Measurements from ENCODE around the gene COPS8.

Gene COPS8

DNA sequence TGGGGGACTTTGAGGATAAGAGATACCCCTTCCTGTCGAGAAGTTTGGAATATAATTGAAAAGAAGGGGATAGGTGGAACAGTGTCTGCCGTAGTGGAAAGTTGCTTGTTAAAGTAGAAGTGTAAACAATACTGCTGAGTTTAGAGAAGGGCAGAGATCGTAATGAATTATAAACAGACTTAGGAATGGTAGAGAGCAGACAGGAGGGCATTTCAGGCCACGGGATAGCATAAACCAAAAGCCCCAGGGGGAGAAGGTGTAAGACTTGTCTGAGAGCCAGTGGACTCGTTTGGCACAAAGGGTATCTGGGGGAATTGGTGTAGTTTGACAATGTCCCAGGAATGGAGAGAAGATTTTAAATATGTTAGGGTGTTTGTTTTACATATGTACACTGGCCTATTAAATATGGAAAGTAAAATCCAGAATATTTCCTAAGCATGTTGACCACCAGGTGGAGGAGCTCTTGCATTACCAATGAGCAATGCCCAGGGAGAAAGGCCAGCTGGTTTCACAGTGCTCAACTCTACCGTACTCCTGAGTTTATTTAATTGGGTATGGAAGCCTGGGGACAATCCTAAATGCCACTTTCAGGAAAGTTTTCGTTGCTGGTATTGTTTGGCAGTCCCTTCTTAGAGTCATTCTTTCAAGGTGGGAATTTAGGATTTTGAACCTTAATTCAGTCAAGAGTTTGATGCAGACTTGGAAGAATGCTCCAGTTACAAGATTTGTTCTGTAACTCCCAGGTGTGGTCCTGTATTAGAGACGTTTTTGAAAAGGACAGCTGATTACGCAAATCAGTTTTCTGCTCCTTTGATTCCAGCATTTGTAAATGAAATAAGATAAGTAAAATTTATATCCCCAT lies 7.5 kb downstream of the COPS8 start:
- no peak overlapping the region for H2AFZ ChIP-seq (ENCODE audit: low read length)
- peaks cover 44% of the 10 kb centered on the region; the same call in 1 of the 2 replicates for H3K36me3 ChIP-seq (ENCODE audit: insufficient read depth, low read length)
- no peak overlapping the region for H3K4me3 ChIP-seq (ENCODE audit: low read length, poor library complexity, severe bottlenecking)
- H3K9ac ChIP-seq (ENCODE audit: low read depth, low read length, poor library complexity, severe bottlenecking), result no peak overlapping the region
- no peak for TF ChIP-seq EZH2phosphoT487 (IDR thresholded peaks at IDR 0.05; ENCODE audit: borderline replicate concordance)
- TF ChIP-seq CTCF (conservative IDR thresholded peaks at IDR 0.05; ENCODE audit: low read length), result peak; percentile 39
- no peaks in the 10 kb centered on the region for H3F3A ChIP-seq (ENCODE audit: low read depth)
- H3K9me2 ChIP-seq (replicated peaks; ENCODE audit: low read depth, low read length), result no peaks in the 10 kb centered on the region
- no peaks in the 10 kb centered on the region for H3K27me3 ChIP-seq (ENCODE audit: insufficient read depth, low read length, poor library complexity, severe bottlenecking)
- peaks cover 12% of the 10 kb centered on the region for H3K4me1 ChIP-seq (ENCODE audit: insufficient read depth, low read length, poor library complexity, severe bottlenecking)
- no peaks in the 10 kb centered on the region for H3K9me3 ChIP-seq (ENCODE audit: insufficient read depth, low read depth, low read length)
- no peak overlapping the region for H3K4me2 ChIP-seq (ENCODE audit: low read depth, low read length, poor library complexity, severe bottlenecking)
- peaks cover 13% of the 10 kb centered on the region for H4K20me1 ChIP-seq (ENCODE audit: insufficient read depth, low read length, poor library complexity, severe bottlenecking)
- peaks cover 42% of the 10 kb centered on the region for H3K79me2 ChIP-seq (ENCODE audit: insufficient read depth, low read length)

- no peak overlapping the region for H2AFZ ChIP-seq (ENCODE audit: low read length)
- no peak overlapping the region for H3K4me2 ChIP-seq (ENCODE audit: low read depth, low read length, poor library complexity, severe bottlenecking)
- no peak overlapping the region for H3K4me3 ChIP-seq (ENCODE audit: low read length, poor library complexity, severe bottlenecking)
- H3K27me3 ChIP-seq (ENCODE audit: insufficient read depth, low read length, poor library complexity, severe bottlenecking), result no peaks in the 10 kb centered on the region
- H3K36me3 ChIP-seq (ENCODE audit: insufficient read depth, low read length), result peaks cover 66% of the 10 kb centered on the region; the same call in 1 of the 2 replicates
- H3F3A ChIP-seq (ENCODE audit: low read depth), result no peaks in the 10 kb centered on the region
- H4K20me1 ChIP-seq (ENCODE audit: insufficient read depth, low read length, poor library complexity, severe bottlenecking), result peaks cover 4% of the 10 kb centered on the region
- no peaks in the 10 kb centered on the region for H3K9me3 ChIP-seq (ENCODE audit: insufficient read depth, low read depth, low read length)
- H3K79me2 ChIP-seq (ENCODE audit: insufficient read depth, low read length), result peaks cover 16% of the 10 kb centered on the region; the same call in 1 of the 2 replicates
- H3K9ac ChIP-seq (ENCODE audit: low read depth, low read length, poor library complexity, severe bottlenecking), result no peak overlapping the region
- no peak for TF ChIP-seq CTCF (conservative IDR thresholded peaks at IDR 0.05; ENCODE audit: low read length)
- TF ChIP-seq EZH2phosphoT487 (IDR thresholded peaks at IDR 0.05; ENCODE audit: borderline replicate concordance), result no peak
- no peaks in the 10 kb centered on the region for H3K9me2 ChIP-seq (replicated peaks; ENCODE audit: low read depth, low read length)
- H3K4me1 ChIP-seq (ENCODE audit: insufficient read depth, low read length, poor library complexity, severe bottlenecking), result no peaks in the 10 kb centered on the region
Measured at GRCh38 chr2:237096201-237096600, 10.5 kb downstream of the COPS8 start.

GRCh38 chr2:237096911-237097310 lies 11.2 kb downstream of the COPS8 start:
- no peak for TF ChIP-seq EZH2phosphoT487 (IDR thresholded peaks at IDR 0.05; ENCODE audit: borderline replicate concordance)
- TF ChIP-seq CTCF (conservative IDR thresholded peaks at IDR 0.05; ENCODE audit: low read length), result no peak
- Histone ChIP-seq H3K4me3 (ENCODE audit: low read length, poor library complexity, severe bottlenecking) (no peak overlapping the region), H3K4me1 (ENCODE audit: insufficient read depth, low read length, poor library complexity, severe bottlenecking) (no peaks in the 10 kb centered on the region), H3K4me2 (ENCODE audit: low read depth, low read length, poor library complexity, severe bottlenecking) (no peak overlapping the region), H3K9me3 (ENCODE audit: insufficient read depth, low read depth, low read length) (no peaks in the 10 kb centered on the region), H4K20me1 (ENCODE audit: insufficient read depth, low read length, poor library complexity, severe bottlenecking) (peaks cover 4% of the 10 kb centered on the region), H3K9me2 (replicated peaks; ENCODE audit: low read depth, low read length) (no peaks in the 10 kb centered on the region), H3K36me3 (ENCODE audit: insufficient read depth, low read length) (peaks cover 66% of the 10 kb centered on the region; the same call in 1 of the 2 replicates), H3K79me2 (ENCODE audit: insufficient read depth, low read length) (0 out of 2 replicates have a peak, but pooled peaks cover 9% of the 10 kb centered on the region), H3F3A (ENCODE audit: low read depth) (no peaks in the 10 kb centered on the region), H2AFZ (ENCODE audit: low read length) (no peak overlapping the region), H3K9ac (ENCODE audit: low read depth, low read length, poor library complexity, severe bottlenecking) (no peak overlapping the region), H3K27me3 (ENCODE audit: insufficient read depth, low read length, poor library complexity, severe bottlenecking) (no peaks in the 10 kb centered on the region)

All from Loucy (cell line).